A673 (cell line): ENCODE data around the gene SLCO3A1.

Experiments used
- EZH2 ChIP-seq: fragments of 200-600 bp; sonication (generic); IDR thresholded peaks from 2 replicates; pipeline ENCODE4 v1.6.1; 2017; ENCODE audit warnings: borderline replicate concordance, low read depth, mild to moderate bottlenecking, mixed read lengths, antibody characterized with exemption, low read length; ENCODE audit not compliant: poor library complexity, severe bottlenecking
- TF ChIP-seq, protein P1 (sequence below): fragments of 300-800, 200-600 bp; sonication (generic); conservative IDR thresholded peaks from 2 replicates; pipeline ENCODE4 v1.5.1; 2017; ENCODE audit warnings: low read depth, mild to moderate bottlenecking, antibody characterized with exemption, low read length, moderate library complexity, mixed read lengths

DNA sequence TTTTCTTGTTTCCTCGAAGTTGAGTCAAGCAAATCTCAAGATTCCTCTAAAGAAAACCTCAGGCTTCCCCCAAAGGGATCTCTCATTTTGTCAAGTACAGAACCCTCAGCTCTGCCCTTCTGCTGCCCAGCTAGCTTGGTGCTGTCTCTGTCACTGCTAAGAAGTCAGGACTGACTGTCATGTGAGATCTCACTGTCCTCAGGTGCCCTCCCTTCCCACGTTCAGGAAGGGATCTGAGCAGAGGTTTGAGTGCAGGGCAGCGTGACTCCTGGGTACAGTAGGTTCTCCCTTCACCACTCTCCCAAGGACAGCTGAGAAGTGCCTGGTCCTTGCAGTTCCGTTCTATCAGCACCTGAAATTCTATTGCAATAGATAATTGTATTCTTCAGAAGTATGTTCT, 229.7 kb downstream of the SLCO3A1 start:
- TF ChIP-seq EZH2, result no peak
- TF ChIP-seq, protein P1, sequence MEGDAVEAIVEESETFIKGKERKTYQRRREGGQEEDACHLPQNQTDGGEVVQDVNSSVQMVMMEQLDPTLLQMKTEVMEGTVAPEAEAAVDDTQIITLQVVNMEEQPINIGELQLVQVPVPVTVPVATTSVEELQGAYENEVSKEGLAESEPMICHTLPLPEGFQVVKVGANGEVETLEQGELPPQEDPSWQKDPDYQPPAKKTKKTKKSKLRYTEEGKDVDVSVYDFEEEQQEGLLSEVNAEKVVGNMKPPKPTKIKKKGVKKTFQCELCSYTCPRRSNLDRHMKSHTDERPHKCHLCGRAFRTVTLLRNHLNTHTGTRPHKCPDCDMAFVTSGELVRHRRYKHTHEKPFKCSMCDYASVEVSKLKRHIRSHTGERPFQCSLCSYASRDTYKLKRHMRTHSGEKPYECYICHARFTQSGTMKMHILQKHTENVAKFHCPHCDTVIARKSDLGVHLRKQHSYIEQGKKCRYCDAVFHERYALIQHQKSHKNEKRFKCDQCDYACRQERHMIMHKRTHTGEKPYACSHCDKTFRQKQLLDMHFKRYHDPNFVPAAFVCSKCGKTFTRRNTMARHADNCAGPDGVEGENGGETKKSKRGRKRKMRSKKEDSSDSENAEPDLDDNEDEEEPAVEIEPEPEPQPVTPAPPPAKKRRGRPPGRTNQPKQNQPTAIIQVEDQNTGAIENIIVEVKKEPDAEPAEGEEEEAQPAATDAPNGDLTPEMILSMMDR, result no peak
